HG02759 (cell line): ENCODE data around the gene HOXB3.

ENCODE experiments used
- ATAC-seq: cut with Tn5 transposase; IDR thresholded peaks from one replicate; pipeline ENCODE4 v1.9.1; 2021; ENCODE audit warnings: mild to moderate bottlenecking, moderate library complexity; ENCODE audit not compliant: unreplicated experiment

The HOXB3 gene

DNA sequence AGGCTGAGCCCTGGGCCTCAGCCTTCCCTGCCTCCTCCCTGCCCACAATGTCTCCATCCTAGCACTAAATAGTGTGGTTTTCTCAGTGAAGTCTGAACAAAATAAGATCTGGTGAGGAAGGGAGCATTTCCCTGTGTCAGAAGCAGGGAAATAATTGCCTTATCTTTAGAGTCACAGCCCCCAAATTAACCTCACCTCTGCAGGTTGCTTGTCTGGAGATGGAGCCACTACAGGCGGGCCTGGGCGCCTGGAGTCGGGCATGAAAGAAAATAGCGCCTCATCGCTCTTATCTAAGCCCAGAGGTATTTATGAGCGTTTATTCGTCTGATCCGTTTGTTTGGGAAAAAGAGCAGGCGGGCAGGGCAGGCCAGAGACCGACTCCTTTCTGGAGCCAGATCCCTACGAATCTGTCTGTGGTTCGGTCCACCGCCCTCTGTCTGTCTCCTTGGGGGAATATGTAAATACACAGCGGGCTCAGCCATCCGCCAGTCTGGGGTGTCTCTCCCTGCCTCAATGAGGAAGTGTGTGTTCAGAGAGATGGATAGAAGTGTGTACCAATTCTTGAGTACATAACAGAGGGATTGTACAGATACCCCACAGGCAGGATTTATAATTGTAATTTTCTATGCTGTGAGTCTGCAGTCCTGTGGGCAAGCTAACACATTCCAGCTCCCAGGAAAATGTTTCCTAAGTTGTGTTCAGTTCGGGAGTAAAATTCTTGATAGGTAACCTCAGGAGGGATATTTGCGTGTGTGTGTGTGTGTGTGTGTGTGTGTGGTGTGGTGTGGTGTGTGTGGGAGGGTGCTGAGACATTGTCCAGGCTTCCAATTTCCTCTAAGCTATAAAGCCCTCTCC, 10.4 kb upstream of the HOXB3 start:
- ATAC-seq: no peak

- no peak for ATAC-seq
Observed at GRCh38 chr17:48599354-48599753, 9.3 kb upstream of the HOXB3 start.

- ATAC-seq: no peak
Observed at GRCh38 chr17:48598736-48599135, 8.7 kb upstream of the HOXB3 start.

GRCh38 chr17:48597778-48598631, 8.0 kb upstream of the HOXB3 start:
- ATAC-seq: no peak

DNA sequence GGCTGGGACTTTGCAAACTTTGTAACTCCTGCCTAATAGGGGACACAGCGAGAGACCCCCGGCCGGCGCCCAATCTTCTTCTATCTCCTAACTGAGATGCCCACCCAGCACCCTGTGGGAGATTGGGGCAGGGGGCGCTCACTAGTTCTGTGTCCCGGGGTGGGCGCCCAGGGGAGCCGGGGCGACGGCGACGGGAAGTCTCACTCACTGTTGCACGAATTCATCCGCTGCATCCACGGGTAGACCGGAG, 7.4 kb upstream of the HOXB3 start:
- no peak for ATAC-seq

DNA sequence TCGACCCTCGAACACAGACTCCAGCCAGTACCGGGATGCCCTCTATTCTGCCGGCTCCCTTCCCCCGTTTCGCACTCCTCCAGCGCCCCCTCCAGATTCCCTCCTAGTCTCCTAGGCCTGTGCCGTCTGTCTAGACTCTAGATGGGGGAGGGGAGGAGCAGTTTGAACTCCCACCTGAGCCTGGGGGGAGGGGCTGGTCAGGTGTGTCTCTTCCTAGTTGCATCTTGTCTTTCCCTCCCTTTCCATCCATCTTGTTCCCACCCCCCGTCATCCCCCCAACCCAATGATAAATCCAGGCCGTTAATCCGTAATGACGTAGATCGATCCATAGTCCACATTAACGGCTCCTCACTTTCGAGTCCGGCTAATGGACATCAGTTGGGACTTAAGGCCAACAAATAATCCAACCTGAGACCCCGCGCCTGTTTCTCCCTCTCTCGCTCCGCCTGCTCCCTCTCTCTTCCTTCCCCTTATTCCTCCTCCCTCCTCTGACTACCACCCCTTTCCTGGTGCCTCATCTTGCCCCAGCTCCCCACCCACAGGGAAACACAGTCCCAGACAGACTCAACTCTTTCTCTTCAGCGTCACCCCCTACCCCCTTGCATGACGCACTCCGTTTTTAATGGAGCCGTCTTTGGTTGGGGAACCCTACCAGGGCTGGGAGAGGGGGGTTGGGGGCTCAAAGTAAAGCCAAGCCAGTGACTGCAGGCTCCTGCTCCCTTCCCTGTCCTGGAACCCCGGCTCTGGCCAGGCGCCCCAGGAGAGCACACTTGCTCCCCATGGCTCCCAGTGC, 6.9 kb upstream of the HOXB3 start:
- no peak for ATAC-seq

DNA sequence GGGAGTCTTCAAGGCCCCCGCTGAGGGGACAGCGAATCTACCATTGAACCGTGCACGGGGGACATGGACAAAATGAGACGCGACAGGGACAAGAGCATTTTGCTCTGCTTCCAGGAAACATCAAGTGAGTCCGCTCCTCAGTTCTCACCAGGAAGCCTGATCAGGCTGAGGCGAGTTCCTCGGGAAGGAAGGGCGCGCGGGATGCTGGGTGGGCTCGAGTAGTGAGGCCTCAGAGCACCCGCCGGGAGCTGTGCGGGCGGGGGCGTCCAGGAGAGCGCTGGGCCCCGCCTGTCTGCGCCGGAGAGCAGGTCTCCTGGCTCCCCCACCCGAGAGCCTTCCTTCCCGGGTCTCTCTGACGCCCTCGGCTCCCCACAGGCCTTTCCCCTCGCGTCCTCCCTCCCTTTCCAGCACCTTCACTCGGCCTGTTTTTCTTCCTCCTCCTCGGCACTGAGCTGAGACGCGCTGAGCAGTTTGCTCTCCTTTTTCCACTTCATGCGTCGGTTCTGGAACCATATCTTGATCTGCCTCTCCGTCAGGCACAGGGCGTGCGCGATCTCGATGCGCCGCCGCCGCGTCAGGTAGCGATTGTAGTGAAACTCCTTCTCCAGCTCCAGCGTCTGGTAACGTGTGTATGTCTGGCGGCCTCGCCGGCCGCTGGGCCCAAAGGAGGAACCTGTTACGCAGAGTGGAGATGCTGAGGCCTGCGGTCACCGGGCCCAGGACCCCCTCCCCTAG, 6.1 kb upstream of the HOXB3 start:
- no peak for ATAC-seq

DNA sequence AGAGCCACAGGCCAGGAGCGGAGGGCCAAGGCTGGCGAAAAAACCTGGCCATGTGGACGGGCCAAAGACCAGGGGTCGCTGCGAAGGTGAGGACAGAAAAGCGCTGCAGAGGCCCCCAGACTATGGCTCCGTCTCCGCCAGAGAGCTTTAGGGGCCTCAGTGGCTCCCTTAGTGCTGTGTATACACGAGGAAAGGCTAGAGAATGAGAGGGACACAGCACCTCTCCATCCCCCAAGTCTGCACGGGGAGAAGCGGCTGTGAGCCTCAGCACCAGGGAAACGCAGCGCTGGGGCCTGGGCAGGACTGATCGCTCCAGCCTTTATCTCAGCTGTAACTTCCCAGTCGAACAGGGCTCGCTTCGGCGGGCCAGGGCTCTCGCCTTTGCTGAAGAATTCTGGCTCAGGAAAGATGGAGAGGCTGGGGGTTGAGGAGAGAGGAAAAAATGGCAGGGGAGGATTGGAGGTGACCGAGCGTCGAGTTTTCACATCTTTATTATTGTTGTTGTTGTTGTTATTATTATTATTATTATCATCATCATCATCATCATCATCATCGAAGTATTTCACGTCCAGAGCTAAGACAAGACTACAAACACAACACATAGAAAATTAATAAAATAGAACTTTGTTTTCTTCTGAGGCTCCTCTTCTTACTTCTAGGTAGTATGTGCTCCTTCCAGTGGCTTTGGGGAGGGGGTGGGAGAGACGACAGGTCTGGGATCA, 5.4 kb upstream of the HOXB3 start:
- no peak for ATAC-seq

GRCh38 chr17:48594538-48595277, 4.7 kb upstream of the HOXB3 start:
- no peak for ATAC-seq

DNA sequence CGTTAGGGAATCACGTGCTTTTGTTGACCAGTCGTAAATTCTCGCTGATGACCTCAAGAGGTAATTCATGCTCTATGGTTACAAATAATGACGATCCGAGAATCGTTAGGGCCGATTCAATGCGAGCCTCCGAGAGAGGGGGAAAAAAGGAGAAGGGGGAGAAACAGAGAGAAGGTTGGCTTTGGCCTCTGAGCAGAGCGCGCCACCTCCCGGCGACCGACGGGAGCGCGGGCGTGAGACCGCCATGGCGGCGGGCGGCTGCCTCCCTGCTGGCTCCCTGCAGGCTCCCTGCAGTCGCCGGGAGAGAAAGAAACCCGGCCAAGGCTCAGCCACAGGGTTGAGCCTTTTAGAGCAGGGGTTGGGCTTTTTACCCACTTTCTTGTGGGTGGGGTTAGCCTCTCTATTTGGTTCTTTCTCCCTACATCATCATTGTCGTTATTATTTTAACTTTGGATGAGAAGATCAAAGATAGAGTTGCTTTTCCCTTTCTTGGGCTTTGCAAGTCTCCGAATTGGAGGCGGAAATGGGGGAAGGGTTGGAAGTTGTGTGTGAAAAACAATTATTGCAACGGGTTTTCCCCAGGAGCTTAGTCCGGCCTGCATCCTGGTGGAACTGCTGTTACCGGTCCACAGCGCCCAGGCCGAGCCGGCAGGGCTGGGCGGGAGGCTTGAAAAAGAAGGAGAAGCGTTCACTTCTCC, 3.9 kb upstream of the HOXB3 start:
- no peak for ATAC-seq

GRCh38 chr17:48593126-48593829, 3.2 kb upstream of the HOXB3 start, which contains the start of gene HOXB5:
Gene HOXB5, minus strand, starts transcription at chr17:48593779. Its CDS starts 97 bp downstream, at chr17:48593682.
- ATAC-seq: no peak

- no peak for ATAC-seq
Observed at GRCh38 chr17:48592577-48592976, 2.5 kb upstream of the HOXB3 start.

- ATAC-seq: no peak
Observed at GRCh38 chr17:48592057-48592514, 2.0 kb upstream of the HOXB3 start.

DNA sequence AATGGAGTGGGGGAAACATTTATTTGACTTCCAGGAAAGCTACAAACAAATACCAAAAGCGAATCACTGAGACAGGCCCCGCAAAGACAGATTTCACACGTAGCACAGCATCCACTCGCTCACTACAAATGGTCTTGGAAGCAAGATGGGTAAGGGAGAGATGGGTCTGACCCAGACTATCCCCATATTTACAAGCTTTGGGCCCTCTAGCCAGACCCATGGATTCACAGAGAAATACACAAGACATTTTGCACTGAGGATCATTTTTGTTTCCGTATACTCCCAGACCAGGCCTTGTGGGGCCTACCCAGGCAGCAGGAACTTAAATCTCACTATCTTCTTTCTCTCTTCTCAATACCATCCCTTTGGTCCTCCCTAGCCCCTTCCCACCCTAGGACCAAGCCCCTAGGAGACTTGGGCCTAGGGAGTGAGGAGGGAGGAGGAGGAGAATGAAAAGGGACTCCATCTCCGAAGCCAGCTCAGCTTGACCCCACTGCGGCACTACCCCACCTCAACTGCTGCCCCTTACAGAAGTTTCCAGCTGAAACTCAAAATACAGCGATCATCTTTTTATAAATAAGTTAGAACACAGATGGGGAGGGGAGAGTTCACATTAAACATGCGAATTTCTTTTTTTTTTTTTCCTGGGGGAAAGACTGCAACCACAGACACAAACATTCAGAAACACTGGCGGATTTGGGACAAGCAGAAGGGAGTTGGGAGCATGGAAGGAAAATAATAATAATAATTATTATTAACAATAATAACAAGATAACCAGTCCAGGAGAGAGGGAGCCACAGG, 1.4 kb upstream of the HOXB3 start:
- ATAC-seq: no peak

DNA sequence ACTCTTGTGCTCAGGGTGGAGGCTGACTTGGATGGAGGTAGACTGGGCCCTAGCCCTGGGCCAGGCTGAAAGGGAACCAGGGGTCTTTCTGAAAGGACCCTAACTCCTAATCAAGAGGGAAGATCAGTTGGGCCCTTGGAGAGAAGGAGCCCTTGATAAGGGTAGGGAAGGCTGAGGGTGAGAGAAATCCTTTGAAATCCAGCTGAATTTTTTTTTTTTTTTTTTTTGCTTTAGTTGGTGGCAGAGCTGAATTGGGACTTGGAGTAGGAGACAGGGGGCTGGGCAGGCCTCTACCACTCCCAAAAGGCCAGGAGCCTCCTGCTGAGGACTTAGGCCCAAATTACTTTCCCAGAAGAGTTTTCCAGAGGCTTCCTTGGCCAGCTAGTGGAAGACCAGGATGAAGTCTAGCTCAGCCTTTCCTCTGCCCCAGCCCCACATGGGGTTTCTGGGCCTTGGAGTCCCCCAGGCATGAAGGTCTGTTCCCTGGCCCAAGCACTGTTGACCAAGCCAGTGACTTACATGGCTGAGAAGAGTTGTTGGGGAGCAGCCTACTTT, 643 bp upstream of the HOXB3 start:
- ATAC-seq: no peak

- no peak for ATAC-seq
Observed at GRCh38 chr17:48589060-48589830, 796 bp downstream of the HOXB3 start.
